MM.1S (cell line): Measurements from ENCODE around the gene SMC4.

ENCODE experiments used
- DNase-seq: peaks from one replicate; pipeline ENCODE4 v3.0.0-alpha.2; 2015
- H2AFZ ChIP-seq: fragments of 300-600 bp; sonication (generic); 2 replicates; pipeline ENCODE4 v1.6.0; 2016; ENCODE audit warnings: antibody characterized with exemption, low read length
- H3F3A ChIP-seq: fragments of 300-600 bp; sonication (generic); 2 replicates; pipeline ENCODE4 v1.6.1; 2016; ENCODE audit warnings: mild to moderate bottlenecking, antibody characterized with exemption, low read length, moderate library complexity, mixed read lengths; ENCODE audit not compliant: insufficient read depth
- H3K27ac ChIP-seq: fragments of 300-600 bp; sonication (generic); 2 replicates; pipeline ENCODE4 v1.5.1; 2016; ENCODE audit warnings: mild to moderate bottlenecking, low read length
- H3K27me3 ChIP-seq: fragments of 300-600 bp; sonication (generic); replicated peaks from 2 replicates; pipeline ENCODE4 v1.6.0; 2016; ENCODE audit warnings: low read length; ENCODE audit not compliant: insufficient read depth
- H3K36me3 ChIP-seq: fragments of 300-600 bp; sonication (generic); replicated peaks from 2 replicates; pipeline ENCODE4 v1.6.1; 2016; ENCODE audit warnings: mild to moderate bottlenecking, low read length, mixed read lengths; ENCODE audit not compliant: insufficient read depth
- H3K4me1 ChIP-seq: fragments of 300-600 bp; sonication (generic); 2 replicates; pipeline ENCODE4 v1.6.1; 2016; ENCODE audit warnings: low read length, mixed read lengths
- H3K4me2 ChIP-seq: fragments of 300-600 bp; sonication (generic); 2 replicates; pipeline ENCODE4 v1.6.0; 2016; ENCODE audit warnings: low read depth, low read length
- H3K4me3 ChIP-seq: fragments of 300-600 bp; sonication (generic); 2 replicates; pipeline ENCODE4 v1.5.1; 2016; ENCODE audit warnings: low read length, mixed read lengths
- H3K79me2 ChIP-seq: fragments of 300-600 bp; sonication (generic); 2 replicates; pipeline ENCODE4 v1.6.1; 2016; ENCODE audit warnings: mixed run types, low read length, mixed read lengths
- H3K9ac ChIP-seq: fragments of 300-600 bp; sonication (generic); 2 replicates; pipeline ENCODE4 v1.6.1; 2016; ENCODE audit warnings: low read length, mixed read lengths
- H3K9me2 ChIP-seq: fragments of 300-600 bp; sonication (generic); replicated peaks from 2 replicates; pipeline ENCODE4 v1.6.1; 2016; ENCODE audit warnings: mild to moderate bottlenecking, low read length, mixed read lengths; ENCODE audit not compliant: insufficient read depth
- H3K9me3 ChIP-seq: fragments of 300-600 bp; sonication (generic); replicated peaks from 2 replicates; pipeline ENCODE4 v1.6.1; 2016; ENCODE audit warnings: mild to moderate bottlenecking, low read length, mixed read lengths; ENCODE audit not compliant: insufficient read depth
- H4K20me1 ChIP-seq: fragments of 300-600 bp; sonication (generic); 2 replicates; pipeline ENCODE4 v1.6.1; 2016; ENCODE audit warnings: mild to moderate bottlenecking, low read length, moderate library complexity, mixed read lengths; ENCODE audit not compliant: insufficient read depth
- CTCF ChIP-seq: fragments of 300-600 bp; sonication (generic); IDR thresholded peaks from 2 replicates; pipeline ENCODE4 v1.5.1; 2016; ENCODE audit warnings: antibody characterized with exemption, low read length, mixed read lengths
- EZH2 ChIP-seq: fragments of 300-600 bp; sonication (generic); optimal IDR thresholded peaks from 2 replicates; pipeline ENCODE3; 2017; ENCODE audit warnings: low read depth, mild to moderate bottlenecking, antibody characterized with exemption, low read length, mixed read lengths
- EZH2phosphoT487 ChIP-seq: fragments of 300-600 bp; sonication (generic); IDR thresholded peaks from 2 replicates; pipeline ENCODE4 v1.6.1; 2018; ENCODE audit warnings: antibody characterized with exemption, low read length

The SMC4 gene

GRCh38 chr3:160398820-160399124 is 678 bp upstream of the SMC4 start:
- Histone ChIP-seq H3K27ac (peak overlapping the region; percentile 91; the same call in 1 of the 2 replicates), H3K79me2 (peaks cover 92% of the 10 kb centered on the region), H3K4me3 (peak overlapping the region; percentile 89), H4K20me1 (peaks cover 16% of the 10 kb centered on the region), H3K36me3 (peaks cover 13% of the 10 kb centered on the region), H2AFZ (peak overlapping the region; percentile 88), H3K4me2 (peak overlapping the region; percentile 68), H3K4me1 (peaks cover 16% of the 10 kb centered on the region), H3K9ac (peak overlapping the region; percentile 98), H3K27me3 (no peaks in the 10 kb centered on the region), H3K9me3 (no peaks in the 10 kb centered on the region), H3K9me2 (no peaks in the 10 kb centered on the region), H3F3A (peaks cover 14% of the 10 kb centered on the region)
- TF ChIP-seq CTCF (no peak), EZH2 (no peak), EZH2phosphoT487 (no peak)
- no peak for DNase-seq

GRCh38 chr3:160400030-160400701 is 716 bp downstream of the SMC4 start:
- Histone ChIP-seq H2AFZ (0 out of 2 replicates have a peak overlapping the region, but pooled peaks have one; percentile 88), H3K4me3 (peak overlapping the region; percentile 89), H3K4me2 (peak overlapping the region; percentile 79), H3K4me1 (peaks cover 21% of the 10 kb centered on the region), H3K9ac (peak overlapping the region; percentile 98), H3K79me2 (peaks cover 94% of the 10 kb centered on the region), H3K9me2 (no peaks in the 10 kb centered on the region), H3K36me3 (peaks cover 13% of the 10 kb centered on the region), H3K27ac (peak overlapping the region; percentile 91), H4K20me1 (peaks cover 29% of the 10 kb centered on the region), H3K27me3 (no peaks in the 10 kb centered on the region), H3F3A (peaks cover 19% of the 10 kb centered on the region), H3K9me3 (no peaks in the 10 kb centered on the region)
- TF ChIP-seq EZH2phosphoT487: no peak
- TF ChIP-seq CTCF: no peak
- no peak for TF ChIP-seq EZH2
- DNase-seq: peak; percentile 57

DNA sequence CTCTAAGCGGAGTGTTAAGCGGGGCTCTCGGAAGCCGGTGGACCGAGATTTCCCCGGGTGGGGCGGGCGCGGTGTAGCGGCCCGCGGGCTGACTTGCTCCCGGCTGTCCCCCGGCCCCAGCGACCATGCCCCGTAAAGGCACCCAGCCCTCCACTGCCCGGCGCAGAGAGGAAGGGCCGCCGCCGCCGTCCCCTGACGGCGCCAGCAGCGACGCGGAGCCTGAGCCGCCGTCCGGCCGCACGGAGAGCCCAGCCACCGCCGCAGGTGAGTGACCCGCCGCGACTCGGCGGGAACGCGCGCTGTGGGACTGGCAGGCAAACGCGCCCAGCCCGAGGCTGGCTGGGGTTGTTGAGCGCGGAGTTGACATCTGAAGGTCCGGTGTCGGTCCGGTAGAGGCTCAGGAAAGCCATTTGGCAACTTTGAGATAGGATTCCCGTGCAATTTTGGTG is 1.3 kb downstream of the SMC4 start:
- Histone ChIP-seq H3F3A (peaks cover 19% of the 10 kb centered on the region), H3K9me3 (no peaks in the 10 kb centered on the region), H2AFZ (no peak overlapping the region), H3K27ac (peak overlapping the region; percentile 91), H3K4me3 (peak overlapping the region; percentile 89), H3K4me2 (peak overlapping the region; percentile 79; the same call in 1 of the 2 replicates), H3K36me3 (peaks cover 13% of the 10 kb centered on the region), H3K9ac (peak overlapping the region; percentile 98), H3K9me2 (no peaks in the 10 kb centered on the region), H3K27me3 (no peaks in the 10 kb centered on the region), H3K79me2 (peaks cover 94% of the 10 kb centered on the region), H3K4me1 (peaks cover 21% of the 10 kb centered on the region), H4K20me1 (peaks cover 31% of the 10 kb centered on the region)
- TF ChIP-seq CTCF (no peak), EZH2phosphoT487 (no peak), EZH2 (no peak)
- DNase-seq: peak; percentile 52
